Right atrium auricular region (tissue), 2 donors: ENCODE results near the gene ABHD2. TPM values are rescaled to one million over a fixed set of nuclear protein-coding genes. Genes with fewer than 3 reads are reported as not detected.

Experiments used
- DNase-seq: peaks from one replicate; pipeline ENCODE4 v3.0.0-alpha.2; 2019; ENCODE audit warnings: low spot score
- H3K27ac ChIP-seq, 2 donors: fragments of 200-600 bp; sonication (generic); 1 replicate in 1 of 2; 2 replicates in 1 of 2; pipeline ENCODE4 v1.5.1; 2016 to 2019
- H3K27me3 ChIP-seq, 2 donors: fragments of 200-600 bp; sonication (generic); one replicate each; pipeline versions ENCODE4 v1.5.1 to v1.6.0; 2017 to 2019
- H3K36me3 ChIP-seq: fragments of 200-600 bp; sonication (generic); one replicate; pipeline ENCODE4 v1.5.1; 2016
- H3K4me1 ChIP-seq, 2 donors: fragments of 200-600 bp; sonication (generic); one replicate each; pipeline versions ENCODE4 v1.5.1 to v1.6.0; 2017 to 2019
- H3K4me3 ChIP-seq, 2 donors: fragments of 200-600 bp; sonication (generic); 1 replicate in 1 of 2; 2 replicates in 1 of 2; pipeline ENCODE4 v1.5.1; 2017 to 2019; ENCODE audit warnings: mild to moderate bottlenecking in 1 of 2, moderate library complexity in 1 of 2
- H3K9me3 ChIP-seq, 2 donors: fragments of 200-600 bp; sonication (generic); one replicate each; pipeline ENCODE4 v1.5.1; 2019
- total RNA-seq, 2 donors: library from RNA; depleted of rRNA; stranded (reverse); fragments of >200 nt; gene quantifications; one replicate each; pipeline ENCODE4 v1.1.0, GENCODE V29; 2016
- TF ChIP-seq, protein P1 (sequence below), 2 donors: fragments of 200-600 bp; sonication (generic); IDR thresholded peaks; one replicate each; pipeline ENCODE4 v1.5.1; 2019; ENCODE audit warnings: antibody characterized with exemption in 2 of 2

Gene ABHD2
- total RNA-seq, 2 donors from 2014 or later = 115 to 118 TPM

DNA sequence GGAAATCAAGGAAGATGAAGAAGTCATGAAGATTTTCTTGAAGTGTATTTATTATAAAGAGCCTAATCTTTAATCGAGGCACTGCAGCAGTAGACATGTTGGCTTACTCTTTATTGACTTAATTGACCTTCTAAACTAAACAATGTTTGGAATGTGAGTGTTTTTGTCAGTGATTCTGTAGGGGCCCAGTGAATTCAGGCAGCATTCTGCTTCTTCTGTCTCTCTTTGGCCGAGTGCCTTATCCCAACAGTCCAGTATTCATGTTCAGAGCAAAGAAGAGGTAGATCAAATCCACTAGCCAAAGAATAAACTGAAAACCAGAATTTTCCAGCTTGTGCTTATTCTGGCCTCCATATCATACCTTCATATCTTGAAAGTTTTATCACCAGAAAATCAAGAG is 77.4 kb downstream of the ABHD2 start:
- Histone ChIP-seq H3K27ac (peak overlapping the region in 1 of 2 donors; percentile 59), H3K9me3 (no peaks in the 10 kb centered on the region), H3K4me3 (no peak overlapping the region), H3K27me3 (no peaks in the 10 kb centered on the region), H3K36me3 (peaks cover 21% of the 10 kb centered on the region), H3K4me1 (peaks cover 0 to 52% of the 10 kb centered on the region in 2 donors)
- TF ChIP-seq, protein P1, sequence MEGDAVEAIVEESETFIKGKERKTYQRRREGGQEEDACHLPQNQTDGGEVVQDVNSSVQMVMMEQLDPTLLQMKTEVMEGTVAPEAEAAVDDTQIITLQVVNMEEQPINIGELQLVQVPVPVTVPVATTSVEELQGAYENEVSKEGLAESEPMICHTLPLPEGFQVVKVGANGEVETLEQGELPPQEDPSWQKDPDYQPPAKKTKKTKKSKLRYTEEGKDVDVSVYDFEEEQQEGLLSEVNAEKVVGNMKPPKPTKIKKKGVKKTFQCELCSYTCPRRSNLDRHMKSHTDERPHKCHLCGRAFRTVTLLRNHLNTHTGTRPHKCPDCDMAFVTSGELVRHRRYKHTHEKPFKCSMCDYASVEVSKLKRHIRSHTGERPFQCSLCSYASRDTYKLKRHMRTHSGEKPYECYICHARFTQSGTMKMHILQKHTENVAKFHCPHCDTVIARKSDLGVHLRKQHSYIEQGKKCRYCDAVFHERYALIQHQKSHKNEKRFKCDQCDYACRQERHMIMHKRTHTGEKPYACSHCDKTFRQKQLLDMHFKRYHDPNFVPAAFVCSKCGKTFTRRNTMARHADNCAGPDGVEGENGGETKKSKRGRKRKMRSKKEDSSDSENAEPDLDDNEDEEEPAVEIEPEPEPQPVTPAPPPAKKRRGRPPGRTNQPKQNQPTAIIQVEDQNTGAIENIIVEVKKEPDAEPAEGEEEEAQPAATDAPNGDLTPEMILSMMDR (IDR thresholded peaks at IDR 0.05) = no peak
- DNase-seq = no peak

DNA sequence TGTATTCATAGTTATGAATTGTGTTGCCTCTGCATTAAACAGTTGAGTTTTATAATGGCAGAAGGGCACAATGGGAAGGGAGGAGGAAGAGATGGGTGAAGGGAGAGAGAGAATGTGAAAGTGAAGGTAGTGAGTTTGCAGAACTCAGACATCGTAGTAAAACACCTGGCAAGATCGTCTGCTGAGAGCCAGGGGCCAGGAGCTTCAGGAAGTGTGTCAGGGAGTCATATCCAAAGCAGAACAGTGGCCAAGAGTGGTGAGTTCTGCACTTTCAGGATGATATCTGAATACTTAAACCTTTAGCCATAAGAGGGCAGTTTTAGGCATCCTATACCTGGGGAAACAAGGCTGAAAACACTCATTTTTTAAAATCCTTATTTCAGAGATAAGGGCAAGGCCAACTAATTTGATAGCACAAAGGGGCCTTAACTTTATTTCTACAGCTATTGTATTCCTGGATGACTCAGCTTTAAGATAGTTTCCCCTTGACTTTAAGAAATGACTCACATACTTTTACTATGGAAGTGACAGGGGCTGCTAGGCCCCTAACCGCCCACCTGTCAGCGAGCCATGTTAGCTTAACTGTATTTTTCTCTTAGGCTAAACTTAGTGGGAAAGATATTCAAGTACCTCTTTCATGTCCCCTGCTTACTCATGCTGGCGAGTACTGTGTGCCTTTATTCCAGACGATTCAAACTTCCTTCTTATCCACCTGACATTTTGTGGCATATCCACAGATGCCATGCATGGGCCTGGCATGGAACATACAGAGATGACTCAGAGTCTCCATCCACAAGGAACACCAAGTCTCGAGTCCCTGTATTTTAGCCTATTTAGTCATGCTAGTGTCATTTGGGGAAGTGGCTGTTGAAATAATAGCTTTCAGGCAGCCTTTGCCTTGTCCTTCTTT is 79.3 kb downstream of the ABHD2 start:
- no peaks in the 10 kb centered on the region for H3K9me3 ChIP-seq
- no peaks in the 10 kb centered on the region for H3K27me3 ChIP-seq
- H3K4me3 ChIP-seq = no peak overlapping the region
- H3K27ac ChIP-seq = peak overlapping the region; percentile 59 to 63
- peaks cover 25% of the 10 kb centered on the region for H3K36me3 ChIP-seq
- peaks cover 0 to 47% of the 10 kb centered on the region in 2 donors for H3K4me1 ChIP-seq
- DNase-seq = peak; percentile 70
- TF ChIP-seq, protein P1 (IDR thresholded peaks at IDR 0.05) = no peak

DNA sequence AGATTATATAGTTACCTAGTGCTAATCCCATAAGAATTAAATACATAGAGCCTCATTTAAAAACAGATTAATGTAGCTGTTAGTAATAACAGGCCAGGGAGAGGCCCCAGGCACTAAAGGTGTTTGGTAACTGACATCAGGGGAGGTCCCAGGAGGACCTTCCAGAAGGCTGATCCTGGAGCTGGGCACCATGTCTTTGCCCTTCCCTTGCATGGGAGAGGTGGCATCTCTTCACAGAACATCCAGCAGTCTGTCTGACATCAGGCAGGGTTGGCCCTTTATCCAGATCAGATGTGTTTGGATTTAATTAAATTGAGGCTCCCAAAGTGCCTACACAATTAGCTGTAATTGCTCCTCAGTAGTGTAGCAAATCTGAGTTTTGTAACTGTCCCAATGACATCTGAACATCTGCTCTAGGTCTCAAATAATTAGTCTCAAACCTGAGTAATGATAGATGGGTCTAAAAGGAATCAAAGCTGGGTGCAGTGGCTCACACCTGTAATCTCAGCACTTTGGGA is 80.1 kb downstream of the ABHD2 start:
- Histone ChIP-seq H3K27me3 (no peaks in the 10 kb centered on the region), H3K9me3 (no peaks in the 10 kb centered on the region), H3K4me1 (peaks cover 0 to 41% of the 10 kb centered on the region in 2 donors), H3K4me3 (no peak overlapping the region), H3K36me3 (peaks cover 30% of the 10 kb centered on the region), H3K27ac (peak overlapping the region; percentile 59 to 63)
- TF ChIP-seq, protein P1 (IDR thresholded peaks at IDR 0.05) = no peak
- DNase-seq = no peak

DNA sequence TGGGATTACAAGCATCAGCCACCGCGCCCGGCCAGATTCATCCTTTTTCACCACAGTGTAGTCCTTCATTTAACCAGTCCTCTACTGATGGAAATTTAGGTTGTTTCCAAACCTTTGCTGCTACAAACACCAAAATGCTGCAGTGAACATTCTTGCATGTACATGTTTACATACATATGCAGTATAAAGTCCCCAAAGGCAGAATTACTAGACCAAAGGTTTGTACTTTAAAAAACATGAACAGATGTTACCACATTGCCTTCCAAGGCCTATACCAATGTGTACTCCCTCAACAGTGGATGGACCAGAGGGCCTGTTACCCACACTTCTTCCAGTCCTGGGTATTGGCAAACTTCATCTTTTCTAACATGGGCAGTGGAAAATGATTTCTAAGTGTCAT is 82.1 kb downstream of the ABHD2 start:
- H3K36me3 ChIP-seq = peaks cover 21% of the 10 kb centered on the region
- TF ChIP-seq, protein P1 (IDR thresholded peaks at IDR 0.05) = no peak
- no peaks in the 10 kb centered on the region for H3K27me3 ChIP-seq
- H3K4me1 ChIP-seq = peaks cover 0 to 45% of the 10 kb centered on the region in 2 donors
- DNase-seq = no peak
- H3K27ac ChIP-seq = no peak overlapping the region
- no peaks in the 10 kb centered on the region for H3K9me3 ChIP-seq
- no peak overlapping the region for H3K4me3 ChIP-seq

DNA sequence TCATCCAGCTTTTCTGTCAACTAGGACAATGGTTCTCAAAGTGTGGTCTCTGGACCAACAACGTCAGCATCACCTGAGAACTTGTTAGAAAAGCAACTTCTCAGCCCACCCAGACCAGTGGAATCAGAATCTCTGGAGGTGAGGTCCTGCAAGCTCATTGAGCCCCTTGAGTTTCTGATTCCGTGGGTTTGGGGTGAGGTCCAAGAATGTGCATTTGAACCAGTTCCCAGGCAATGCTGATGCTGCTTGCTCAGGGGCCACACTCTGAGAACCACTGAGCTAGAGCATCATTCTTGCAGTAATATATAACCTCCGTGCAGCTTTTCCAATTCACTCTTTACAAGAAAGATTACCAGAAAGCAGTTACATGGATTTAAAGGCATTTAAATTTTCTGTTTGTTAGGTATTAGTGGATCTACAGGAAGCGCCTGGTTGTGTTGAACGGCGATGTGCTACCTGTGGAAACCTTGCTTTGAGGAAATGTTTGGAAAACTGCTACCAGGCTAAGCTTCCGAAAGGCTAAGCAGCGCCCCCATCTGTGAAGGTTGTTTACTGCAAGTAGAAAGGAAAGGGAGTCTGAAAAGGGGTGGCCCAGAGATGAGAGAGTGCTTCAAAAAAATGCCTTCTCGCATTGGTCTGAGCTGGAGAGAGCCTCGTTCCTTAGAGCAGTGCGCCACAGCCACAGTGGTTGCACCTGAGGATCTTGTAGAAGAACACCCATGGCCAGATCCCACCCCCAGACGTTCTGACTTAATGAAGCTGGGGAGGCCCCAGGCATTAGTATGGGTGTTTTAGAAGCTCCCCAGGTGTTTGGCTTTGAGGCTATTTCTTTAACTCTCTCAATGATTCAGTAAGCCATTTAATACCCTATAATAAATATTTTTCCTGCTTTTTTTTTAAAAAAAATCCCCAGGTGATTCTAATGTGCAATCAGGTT is 83.1 kb downstream of the ABHD2 start:
- H3K27ac ChIP-seq = no peak overlapping the region
- no peak overlapping the region for H3K4me3 ChIP-seq
- no peaks in the 10 kb centered on the region for H3K27me3 ChIP-seq
- TF ChIP-seq, protein P1 (IDR thresholded peaks at IDR 0.05) = peak; percentile 56 to 77
- peaks cover 0 to 35% of the 10 kb centered on the region in 2 donors for H3K4me1 ChIP-seq
- no peaks in the 10 kb centered on the region for H3K9me3 ChIP-seq
- no peak for DNase-seq
- peaks cover 32% of the 10 kb centered on the region for H3K36me3 ChIP-seq
